B cell (primary cell): ENCODE data around the gene DYNLL1. TPM values are rescaled to one million over a fixed set of nuclear protein-coding genes. Genes with fewer than 3 reads are reported as not detected.

Experiments used
- ATAC-seq: fragments of 200-7000 bp; cut with Tn5 transposase; one replicate; pipeline ENCODE4 v1.10.0; 2021; ENCODE audit warnings: low read depth, mild to moderate bottlenecking, moderate number of reproducible peaks, moderate library complexity
- CTCF ChIA-PET: fragments of 350-600 bp; sonication (Branson Sonifier 250); formaldehyde crosslinking; loops from one replicate; lab custom pipeline; 2021; ENCODE audit warnings: antibody characterized with exemption, inconsistent platforms; lab: Charles Lee
- POLR2A ChIA-PET: fragments of 350-600 bp; sonication (Branson Sonifier 250); formaldehyde crosslinking; loops from one replicate; lab custom pipeline; 2021; ENCODE audit warnings: antibody characterized with exemption; lab: Charles Lee
- DNase-seq: peaks from one replicate; pipeline ENCODE4 v3.0.0; 2013
- H2AFZ ChIP-seq: 2 replicates; pipeline ENCODE4 v1.6.1; 2012; ENCODE audit warnings: mild to moderate bottlenecking, low read depth, low read length; ENCODE audit not compliant: insufficient read depth, poor library complexity, severe bottlenecking
- H3K27ac ChIP-seq, 2 donors: 1 replicate in 1 of 2; 2 replicates in 1 of 2; pipeline ENCODE4 v1.5.1; 2012 to 2013; ENCODE audit warnings: low read length in 2 of 2, mild to moderate bottlenecking in 2 of 2, moderate library complexity in 1 of 2
- H3K27me3 ChIP-seq, 4 experiments: fragments of 200-600 bp in 1 of 4; sonication (generic) in 1 of 4; replicated peaks in 1 of 4; 1 replicate in 2 of 4; 2 replicates in 2 of 4; pipeline versions ENCODE4 v1.6.1 to v1.7.0; 2013 to 2016; ENCODE audit warnings: low read length in 3 of 4, mild to moderate bottlenecking in 2 of 4, mixed read lengths in 1 of 4, moderate library complexity in 1 of 4; ENCODE audit not compliant: insufficient read depth in 4 of 4, control insufficient read depth in 3 of 4; ENCODE audit errors: control extremely low read depth in 1 of 4
- H3K36me3 ChIP-seq, 2 experiments: replicated peaks in 1 of 2; 1 replicate in 1 of 2; 2 replicates in 1 of 2; pipeline versions ENCODE4 v1.6.1 to v1.7.1; 2013; ENCODE audit warnings: low read length in 1 of 2; ENCODE audit not compliant: insufficient read depth in 2 of 2, control insufficient read depth in 1 of 2; ENCODE audit errors: control extremely low read depth in 1 of 2, extremely low read depth in 1 of 2
- H3K4me1 ChIP-seq, 2 donors: fragments of 200-600 bp in 1 of 2; sonication (generic) in 1 of 2; 1 replicate in 1 of 2; 2 replicates in 1 of 2; pipeline versions ENCODE4 v1.5.1 to v1.6.1; 2013 to 2017; ENCODE audit warnings: low read length in 2 of 2; ENCODE audit not compliant: control insufficient read depth in 2 of 2, insufficient read depth in 2 of 2
- H3K4me2 ChIP-seq: replicated peaks from 2 replicates; pipeline ENCODE3; 2012; ENCODE audit warnings: mild to moderate bottlenecking, low read depth, low read length; ENCODE audit not compliant: poor library complexity, severe bottlenecking
- H3K4me3 ChIP-seq, 5 experiments: fragments of 200-600 bp in 1 of 5; sonication (generic) in 1 of 5; 1 replicate in 3 of 5; 2 replicates in 2 of 5; pipeline versions ENCODE4 v1.5.1 to v1.7.0; 2011 to 2016; ENCODE audit warnings: low read length in 4 of 5, mild to moderate bottlenecking in 4 of 5, low read depth in 2 of 5, control low read depth in 1 of 5, moderate library complexity in 1 of 5; ENCODE audit not compliant: insufficient read depth in 1 of 5; ENCODE audit errors: control extremely low read depth in 1 of 5, extremely low read depth in 1 of 5
- H3K79me2 ChIP-seq: fragments of 200-600 bp; sonication (generic); one replicate; pipeline ENCODE4 v1.6.0; 2016; ENCODE audit warnings: low read length; ENCODE audit not compliant: control insufficient read depth, insufficient read depth
- H3K9ac ChIP-seq: fragments of 200-600 bp; sonication (generic); 2 replicates; pipeline ENCODE4 v1.6.1; 2017; ENCODE audit warnings: mild to moderate bottlenecking, low read length, moderate library complexity
- H3K9me3 ChIP-seq, 3 donors: one replicate each; pipeline versions ENCODE4 v1.6.1 to v1.7.1; 2013; ENCODE audit warnings: low read length in 2 of 3; ENCODE audit not compliant: control insufficient read depth in 2 of 3, insufficient read depth in 1 of 3; ENCODE audit errors: control extremely low read depth in 1 of 3
- H4K20me1 ChIP-seq: 2 replicates; pipeline ENCODE4 v1.6.0; 2012; ENCODE audit warnings: mild to moderate bottlenecking, low read length; ENCODE audit not compliant: insufficient read depth, control insufficient read depth, poor library complexity, severe bottlenecking
- H3K27ac Mint-ChIP-seq: one replicate; pipeline ENCODE4 v1.8.0; 2021; ENCODE audit warnings: mixed read lengths
- H3K27me3 Mint-ChIP-seq: one replicate; pipeline ENCODE4 v1.8.0; 2021; ENCODE audit warnings: mixed read lengths
- H3K4me1 Mint-ChIP-seq: one replicate; pipeline ENCODE4 v1.8.0; 2021; ENCODE audit warnings: mixed read lengths
- H3K4me3 Mint-ChIP-seq: one replicate; pipeline ENCODE4 v1.8.0; 2021; ENCODE audit warnings: mixed read lengths
- H3K9me3 Mint-ChIP-seq: one replicate; pipeline ENCODE4 v1.8.0; 2022; ENCODE audit warnings: mixed read lengths; ENCODE audit not compliant: insufficient read depth
- EZH2 ChIP-seq: IDR thresholded peaks from 2 replicates; pipeline ENCODE4 v1.6.1; 2012; ENCODE audit warnings: borderline replicate concordance, low read depth, mild to moderate bottlenecking, moderate library complexity, low read length; ENCODE audit not compliant: insufficient read depth, poor library complexity, severe bottlenecking
- WGBS: methylation state at CpG from one replicate; pipeline ENCODE4 v1.1.5; 2013; ENCODE audit warnings: missing lambda C conversion rate; ENCODE audit not compliant: insufficient coverage; 5-methylcytosine and 5-hydroxymethylcytosine counted together
- intact Hi-C: fragments of 100-400 bp; cut with micrococcal nuclease; formaldehyde crosslinking; loops from one replicate; pipeline ENCODE4 v1.10.0; 2022
- polyA plus RNA-seq: library from polyadenylated mRNA; depleted of rRNA; stranded (reverse); fragments of >200 nt; gene quantifications from 2 replicates; pipeline ENCODE4 v1.2.3, GENCODE V29; 2012
- total RNA-seq, 2 donors: library from RNA; stranded (reverse); fragments of 120-200 nt in 1 of 2; gene quantifications; 1 replicate in 1 of 2; 2 replicates in 1 of 2; pipeline versions ENCODE4 v1.2.3 to v1.2.4, GENCODE V29; 2013 to 2022
- TF ChIP-seq, protein P1 (sequence below): fragments of 200-600 bp; IDR thresholded peaks from one replicate; pipeline ENCODE4 v1.8.0; 2022; ENCODE audit warnings: antibody characterized with exemption, mild to moderate bottlenecking

Gene DYNLL1
- total and polyA plus RNA-seq, 2 donors (not counting 1 experiment from before 2014, with no cell fraction given) = 116 to 132 TPM

DNA sequence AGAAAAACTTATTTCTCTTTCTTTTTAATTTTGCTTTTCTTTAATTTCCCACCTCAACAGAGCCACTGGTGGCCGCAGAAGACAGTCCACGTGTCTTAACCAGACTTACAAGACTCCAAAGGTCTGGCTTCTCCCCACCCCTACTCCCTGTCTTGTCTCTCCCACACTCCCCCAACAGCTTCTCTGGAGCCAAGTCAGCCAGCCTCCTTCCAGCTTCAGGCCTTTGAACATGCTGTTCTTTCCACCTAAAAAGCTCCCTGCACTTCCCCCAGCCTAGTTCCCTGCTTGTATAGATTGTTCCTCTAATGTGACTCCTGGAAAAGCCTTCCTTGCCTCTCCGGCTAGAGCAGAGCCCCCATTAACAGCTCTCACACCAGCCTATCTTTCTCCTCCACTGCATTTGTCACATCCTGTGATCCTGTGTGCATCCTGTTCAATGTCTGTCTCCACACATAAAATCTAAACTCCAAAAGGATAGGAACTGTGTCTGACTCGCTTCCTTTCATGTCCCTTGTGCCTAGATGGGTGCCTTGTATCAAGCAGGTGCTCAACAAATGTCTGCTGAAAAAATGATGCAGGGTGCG lies 7.8 kb upstream of the DYNLL1 start:
- Histone ChIP-seq H4K20me1 (no peaks in the 10 kb centered on the region), H3K9ac (no peak overlapping the region), H3K4me3 (no peak overlapping the region), H3K27me3 (no peaks in the 10 kb centered on the region), H3K36me3 (no peaks in the 10 kb centered on the region), H3K27ac (no peak overlapping the region), H3K4me1 (no peaks in the 10 kb centered on the region), H3K79me2 (no peaks in the 10 kb centered on the region), H2AFZ (no peak overlapping the region), H3K9me3 (no peaks in the 10 kb centered on the region), H3K4me2 (no peak overlapping the region)
- WGBS = 78% methylated on average over 5 of the region's 5 CpGs
- no peak overlapping the region for H3K4me3 Mint-ChIP-seq
- no peaks in the 10 kb centered on the region for H3K27me3 Mint-ChIP-seq
- ChIA-PET CTCF (no interaction called here), POLR2A (no interaction called here)
- H3K27ac Mint-ChIP-seq = no peak overlapping the region
- no peaks in the 10 kb centered on the region for H3K9me3 Mint-ChIP-seq
- intact Hi-C loops = no loop called here
- TF ChIP-seq EZH2 = no peak
- TF ChIP-seq, protein P1, sequence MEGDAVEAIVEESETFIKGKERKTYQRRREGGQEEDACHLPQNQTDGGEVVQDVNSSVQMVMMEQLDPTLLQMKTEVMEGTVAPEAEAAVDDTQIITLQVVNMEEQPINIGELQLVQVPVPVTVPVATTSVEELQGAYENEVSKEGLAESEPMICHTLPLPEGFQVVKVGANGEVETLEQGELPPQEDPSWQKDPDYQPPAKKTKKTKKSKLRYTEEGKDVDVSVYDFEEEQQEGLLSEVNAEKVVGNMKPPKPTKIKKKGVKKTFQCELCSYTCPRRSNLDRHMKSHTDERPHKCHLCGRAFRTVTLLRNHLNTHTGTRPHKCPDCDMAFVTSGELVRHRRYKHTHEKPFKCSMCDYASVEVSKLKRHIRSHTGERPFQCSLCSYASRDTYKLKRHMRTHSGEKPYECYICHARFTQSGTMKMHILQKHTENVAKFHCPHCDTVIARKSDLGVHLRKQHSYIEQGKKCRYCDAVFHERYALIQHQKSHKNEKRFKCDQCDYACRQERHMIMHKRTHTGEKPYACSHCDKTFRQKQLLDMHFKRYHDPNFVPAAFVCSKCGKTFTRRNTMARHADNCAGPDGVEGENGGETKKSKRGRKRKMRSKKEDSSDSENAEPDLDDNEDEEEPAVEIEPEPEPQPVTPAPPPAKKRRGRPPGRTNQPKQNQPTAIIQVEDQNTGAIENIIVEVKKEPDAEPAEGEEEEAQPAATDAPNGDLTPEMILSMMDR = no peak
- H3K4me1 Mint-ChIP-seq = peaks cover 3% of the 10 kb centered on the region
- ATAC-seq (no peak), DNase-seq (no peak)

DNA sequence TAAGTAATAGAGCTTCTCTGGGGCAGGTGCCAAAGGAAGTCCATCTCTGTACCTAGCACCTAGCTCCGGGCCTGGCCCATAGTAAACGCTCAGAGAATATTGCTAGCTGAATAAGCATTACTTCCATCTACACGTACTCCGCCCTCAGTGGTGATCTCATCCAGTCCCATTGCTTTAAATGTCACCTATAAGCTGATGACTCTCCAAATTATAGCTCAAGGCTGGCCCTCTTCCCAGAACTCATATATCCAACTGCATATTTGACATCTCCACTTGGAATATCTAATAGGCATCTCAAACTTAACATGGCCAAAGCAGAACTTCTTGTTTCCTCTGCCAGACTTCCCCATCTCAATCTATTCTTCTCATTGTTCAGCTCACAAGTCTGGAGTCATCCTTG lies 6.9 kb upstream of the DYNLL1 start:
- Mint-ChIP-seq H3K27me3 (no peaks in the 10 kb centered on the region), H3K9me3 (no peaks in the 10 kb centered on the region), H3K4me1 (peaks cover 3% of the 10 kb centered on the region), H3K4me3 (no peak overlapping the region), H3K27ac (no peak overlapping the region)
- TF ChIP-seq, protein P1 = no peak
- TF ChIP-seq EZH2 = no peak
- CTCF ChIA-PET = interaction anchor here (0.6 kb wide), 1 partner anchor 24 kb away, joined by 3 read pairs; no protein-coding TSS in a partner anchor
- H2AFZ ChIP-seq = no peak overlapping the region
- DNase-seq (no peak), ATAC-seq (no peak)
- intact Hi-C loops = no loop called here
- 99% methylated on average over 4 of the region's 4 CpGs for WGBS
- no peak overlapping the region for H3K9ac ChIP-seq
- H3K4me3 ChIP-seq = no peak overlapping the region
- H3K27ac ChIP-seq = no peak overlapping the region
- H3K4me2 ChIP-seq = no peak overlapping the region
- H3K27me3 ChIP-seq = no peaks in the 10 kb centered on the region
- POLR2A ChIA-PET = no interaction called here
- H3K4me1 ChIP-seq = no peaks in the 10 kb centered on the region
- H3K79me2 ChIP-seq = no peaks in the 10 kb centered on the region
- no peaks in the 10 kb centered on the region for H4K20me1 ChIP-seq
- H3K36me3 ChIP-seq = no peaks in the 10 kb centered on the region
- no peaks in the 10 kb centered on the region for H3K9me3 ChIP-seq
